ENCODE results near the gene IFT74.
A peak's percentile ranks its signal among the peaks of the same experiment; 100 is the strongest.

Gene IFT74

DNA sequence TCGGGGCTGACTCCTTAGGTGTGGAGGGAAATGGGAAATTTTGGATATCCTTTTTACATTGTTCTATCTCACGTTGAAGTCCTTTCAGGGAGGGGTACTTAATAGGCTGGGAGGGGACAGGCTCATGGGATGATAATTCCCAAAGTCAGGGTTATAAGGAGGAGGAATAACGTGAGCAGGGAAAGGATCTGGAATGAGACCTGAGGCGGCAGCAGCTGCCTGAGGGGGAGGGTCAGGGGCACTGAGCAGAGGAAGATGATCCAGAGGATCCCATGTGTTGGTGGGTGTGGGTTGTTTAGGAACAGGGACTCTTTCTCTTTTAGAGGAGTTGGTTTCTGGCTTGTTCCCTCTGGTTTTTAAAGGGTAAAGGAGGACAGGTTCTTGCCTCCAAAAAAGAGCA is 18.7 kb downstream of the IFT74 start:
- no peak for DNase-seq (ENCODE audit: low read depth)

DNA sequence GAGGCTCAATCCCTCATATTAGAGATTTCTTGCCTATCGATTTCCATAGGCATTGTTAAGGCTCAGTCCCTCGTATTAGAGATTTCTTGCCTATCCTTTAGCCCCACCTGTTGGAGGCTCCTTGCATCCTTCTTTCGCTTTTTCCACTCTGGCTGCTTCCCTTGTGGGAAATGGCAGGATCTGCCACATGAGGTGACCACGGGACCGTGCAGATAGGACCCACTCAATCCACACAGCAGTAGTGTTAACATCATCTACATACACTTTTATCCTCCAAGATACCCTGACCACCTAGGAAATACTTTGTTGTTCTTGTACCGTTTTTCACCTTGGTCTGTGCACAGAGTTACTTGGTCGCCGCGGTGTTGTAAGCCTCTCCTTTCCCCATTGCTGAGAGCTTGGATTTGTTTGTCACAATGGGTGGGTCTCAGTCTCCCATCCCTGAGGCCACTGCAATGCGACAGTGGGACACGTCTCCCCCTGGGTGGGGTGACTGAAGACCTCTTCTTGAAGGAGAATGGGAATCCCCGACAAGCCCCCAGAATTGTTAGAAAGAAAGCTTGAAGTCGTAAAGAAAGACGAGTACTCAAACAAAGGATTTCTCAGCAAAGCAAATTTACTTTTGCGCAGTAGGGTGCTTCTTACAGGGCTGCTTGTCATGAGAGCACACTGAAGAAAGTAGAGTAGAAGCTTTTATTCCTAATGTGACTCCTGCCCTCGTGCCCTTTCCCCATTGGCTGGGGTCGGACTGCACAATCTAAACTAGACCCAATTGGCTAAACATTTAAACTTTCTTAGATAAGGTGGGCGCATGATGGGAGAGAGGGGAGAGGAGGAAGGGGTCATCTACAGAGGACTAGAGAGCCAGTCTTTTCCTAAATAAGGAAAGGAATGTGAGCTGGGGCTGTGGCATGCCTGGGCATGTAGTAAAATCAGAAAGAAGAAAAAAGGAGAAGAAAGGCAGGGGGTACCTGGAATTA is 19.8 kb downstream of the IFT74 start:
- no peak for DNase-seq (ENCODE audit: low read depth)

- DNase-seq (ENCODE audit: low read depth): no peak
Measured at GRCh38 chr9:26983340-26983739, 27.1 kb downstream of the IFT74 start.

GRCh38 chr9:26995810-26996209 is 39.6 kb downstream of the IFT74 start:
- DNase-seq (ENCODE audit: low read depth): no peak

DNA sequence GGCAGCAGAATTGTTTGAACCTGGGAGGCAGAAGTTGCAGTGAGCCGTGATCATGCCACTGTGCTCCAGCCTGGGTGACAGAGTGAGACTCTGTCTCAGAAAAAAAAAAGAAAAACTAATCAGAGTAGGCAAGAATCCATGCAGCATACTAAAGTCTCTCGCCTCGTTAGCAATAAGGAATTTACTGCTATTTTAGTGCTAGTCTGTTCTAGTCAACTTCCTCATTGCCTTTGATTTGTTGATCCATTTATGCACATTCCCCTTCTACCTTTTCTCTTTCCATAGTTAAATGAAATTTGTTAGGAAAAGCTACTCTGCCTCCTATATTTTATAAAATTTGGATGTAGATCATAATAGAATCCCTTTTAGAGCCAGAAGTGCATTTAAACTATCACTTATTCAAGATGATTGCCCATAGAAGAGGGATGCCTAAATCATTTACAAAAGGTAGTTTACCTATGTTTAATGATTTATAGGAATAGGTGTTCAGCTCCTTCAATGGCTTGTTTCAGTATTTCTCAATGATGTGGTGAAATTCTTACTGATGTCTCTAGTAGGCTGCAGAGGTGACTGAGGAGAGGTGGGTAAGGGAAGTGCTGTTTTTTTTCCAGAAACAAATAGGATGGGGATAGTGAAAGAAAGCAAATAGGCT is 47.3 kb downstream of the IFT74 start:
- no peak for DNase-seq (ENCODE audit: low read depth)

GRCh38 chr9:27005491-27005890 is 49.3 kb downstream of the IFT74 start, which contains the start of gene LRRC19:
TSS of gene LRRC19 (minus strand) at chr9:27005672. CDS start at chr9:26999694, 5,978 bp downstream.
- no peak for DNase-seq (ENCODE audit: low read depth)

GRCh38 chr9:27019589-27019988 is 63.4 kb downstream of the IFT74 start:
- DNase-seq (ENCODE audit: low read depth): no peak

GRCh38 chr9:27022920-27023319 is 66.7 kb downstream of the IFT74 start:
- DNase-seq (ENCODE audit: low read depth): no peak

DNA sequence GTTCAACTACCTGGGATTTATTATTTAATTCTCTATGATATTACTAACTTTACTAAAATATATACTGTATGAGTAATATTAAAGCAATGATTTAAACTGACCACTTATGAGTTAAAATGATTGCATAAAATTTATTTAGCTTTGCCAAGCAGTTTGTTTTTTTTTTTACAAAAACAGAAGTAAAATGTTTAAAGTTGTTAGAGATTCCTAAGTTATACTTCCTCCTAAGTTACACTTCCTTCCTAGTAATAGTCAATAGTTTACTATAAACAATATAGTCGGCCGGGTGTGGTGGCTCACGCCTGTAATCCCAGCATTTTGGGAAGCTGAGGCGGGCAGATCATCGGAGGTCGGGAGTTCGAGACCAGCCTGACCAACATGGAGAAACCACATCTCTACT is 73.0 kb downstream of the IFT74 start:
- no peak for DNase-seq (ENCODE audit: low read depth)

GRCh38 chr9:27033815-27034403 is 77.7 kb downstream of the IFT74 start:
- DNase-seq (ENCODE audit: low read depth): peak; percentile 30

- DNase-seq (ENCODE audit: low read depth): no peak
Measured at GRCh38 chr9:27037499-27037898, 81.3 kb downstream of the IFT74 start.

DNA sequence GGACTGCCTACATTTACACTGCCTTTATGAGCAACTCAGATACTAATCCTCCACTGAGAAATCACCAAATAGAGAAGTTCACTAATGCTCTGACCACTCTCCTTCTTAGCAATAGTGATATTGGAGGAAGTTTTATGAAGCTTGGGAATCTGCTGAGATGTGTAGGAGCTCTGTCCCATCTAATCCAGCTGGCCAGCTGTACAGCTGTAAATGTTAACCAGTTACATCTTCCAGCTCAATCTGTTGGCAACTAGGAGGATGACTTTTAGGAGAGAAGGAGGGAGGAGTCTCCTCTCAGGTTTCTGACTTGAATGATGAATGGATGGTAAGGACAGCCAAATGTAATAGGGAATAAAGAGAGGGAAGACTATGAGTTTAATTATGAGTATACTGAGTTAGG is 85.5 kb downstream of the IFT74 start:
- no peak for DNase-seq (ENCODE audit: low read depth)

DNA sequence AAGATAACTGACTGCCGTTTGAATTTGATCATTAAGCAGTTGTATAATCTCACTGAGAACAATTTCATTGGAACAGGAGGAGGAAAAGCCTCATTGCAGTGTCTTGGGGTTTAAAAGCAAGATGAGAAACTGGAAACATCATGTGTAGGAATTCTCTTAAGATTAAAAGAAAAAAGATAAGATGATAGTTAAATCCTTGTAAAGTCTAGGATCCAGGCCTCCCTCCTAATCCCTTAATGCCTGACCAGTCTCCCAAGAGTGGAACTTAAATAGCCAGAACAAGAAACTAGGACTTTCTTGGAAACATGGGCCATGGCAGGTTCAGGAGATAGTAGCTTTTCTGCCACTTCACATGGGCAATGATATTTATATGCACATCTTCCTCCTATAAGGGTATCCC is 86.3 kb downstream of the IFT74 start:
- no peak for DNase-seq (ENCODE audit: low read depth)

DNA sequence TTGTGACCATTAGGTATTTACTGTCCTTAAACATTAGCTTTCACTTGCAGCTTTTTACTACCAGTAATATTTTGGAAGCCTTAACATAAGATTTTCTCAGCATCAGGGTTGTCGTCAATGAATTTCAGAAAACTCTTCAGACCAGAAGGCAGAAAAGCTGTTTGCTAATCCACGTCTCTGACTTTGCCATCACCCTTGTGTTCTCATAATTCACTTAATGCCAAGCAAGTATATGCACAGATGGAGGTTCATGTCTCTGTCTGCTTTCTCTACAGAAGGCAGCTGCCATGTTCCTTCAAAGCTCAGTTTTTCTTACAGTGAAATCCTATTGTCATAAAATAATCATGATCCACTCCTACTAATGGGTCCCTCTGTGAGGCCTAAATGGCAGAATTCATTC is 87.0 kb downstream of the IFT74 start:
- DNase-seq (ENCODE audit: low read depth): no peak

- DNase-seq (ENCODE audit: low read depth): no peak
Measured at GRCh38 chr9:27047136-27047535, 90.9 kb downstream of the IFT74 start.

DNA sequence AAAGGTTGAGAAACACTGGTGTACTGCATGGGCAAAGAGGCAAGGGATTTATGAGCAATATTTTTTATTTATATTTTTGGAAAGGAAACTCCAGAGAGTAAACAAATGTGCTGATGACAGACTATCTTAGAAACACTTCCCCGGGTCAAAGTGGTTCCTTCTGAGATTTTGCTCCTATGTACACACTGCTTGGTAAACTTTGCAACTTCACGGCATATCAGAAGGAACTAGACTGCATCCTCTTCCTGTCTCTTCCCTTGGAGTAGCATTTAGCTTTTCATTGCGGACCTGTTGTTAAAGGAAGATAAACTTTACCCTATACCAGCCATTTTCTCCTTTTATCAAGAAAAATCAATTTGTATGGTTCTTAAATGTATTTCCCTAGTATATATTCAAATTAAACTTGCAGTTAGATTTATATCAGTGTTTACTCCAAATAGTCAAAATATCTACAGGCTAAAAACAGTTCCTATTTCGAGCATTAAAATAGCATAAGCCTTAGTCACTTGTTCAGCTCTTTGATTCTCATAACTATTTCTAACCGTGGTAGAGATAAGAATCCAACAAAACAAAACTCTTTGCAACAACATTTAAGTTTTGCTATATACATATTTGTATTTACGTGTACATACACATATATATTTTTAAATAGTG is 97.3 kb downstream of the IFT74 start:
- no peak for DNase-seq (ENCODE audit: low read depth)

GRCh38 chr9:27054125-27054524 is 97.9 kb downstream of the IFT74 start:
- DNase-seq (ENCODE audit: low read depth): no peak

DNA sequence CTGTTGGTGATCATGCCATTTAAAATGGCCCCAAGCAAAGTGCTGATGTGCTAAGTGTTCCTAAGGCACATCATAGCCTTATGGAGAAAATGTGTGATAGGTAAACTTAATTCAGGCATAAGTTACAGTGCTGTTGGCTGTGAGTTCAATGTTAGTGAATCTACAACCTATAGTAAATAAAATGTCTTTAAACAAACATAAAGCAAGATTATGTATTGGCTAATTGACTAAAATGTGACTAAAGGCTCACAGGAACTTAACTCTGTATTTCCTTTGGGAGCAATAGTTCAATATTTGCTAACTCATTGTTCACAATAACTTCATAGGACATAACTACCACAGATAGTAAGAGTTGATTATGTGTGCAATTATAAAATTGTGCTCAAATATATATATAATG is 98.6 kb downstream of the IFT74 start:
- no peak for DNase-seq (ENCODE audit: low read depth)

DNA sequence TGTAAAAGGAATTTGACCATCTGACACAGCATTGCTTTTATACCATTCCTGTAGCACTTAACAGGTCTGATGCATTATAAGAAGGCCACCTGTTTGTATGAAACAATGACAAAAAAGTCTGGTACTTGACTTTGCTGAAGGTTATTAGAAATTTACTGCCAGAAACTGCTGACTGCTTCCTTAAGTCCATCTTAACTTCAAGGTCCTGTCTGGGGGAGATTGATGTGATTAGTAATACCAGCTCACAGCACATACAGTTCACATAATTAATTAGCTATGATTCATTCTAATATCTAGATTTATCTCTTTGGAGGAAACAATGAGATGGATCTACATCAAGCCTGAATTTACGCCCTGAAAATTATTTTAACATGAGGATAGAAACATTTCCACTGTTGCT is 103.2 kb downstream of the IFT74 start:
- no peak for DNase-seq (ENCODE audit: low read depth)

DNA sequence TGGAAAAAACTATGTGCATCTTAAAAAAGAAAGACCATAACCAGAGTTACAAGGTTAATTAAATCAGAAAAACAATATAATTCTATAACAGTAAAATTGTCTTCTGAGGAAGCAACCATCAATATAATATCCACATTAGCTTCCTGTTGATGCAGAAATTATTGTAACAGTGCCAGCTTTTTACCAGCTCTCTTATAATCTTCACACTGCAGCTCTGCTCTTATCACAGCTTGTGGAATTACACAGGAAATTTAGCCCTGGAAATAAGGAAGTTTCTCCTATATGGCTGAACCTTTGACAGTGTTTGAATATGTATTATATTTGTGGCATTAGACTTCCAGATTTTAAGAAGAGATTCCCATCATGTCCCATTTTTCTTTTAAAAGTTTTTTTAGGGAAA is 103.7 kb downstream of the IFT74 start:
- DNase-seq (ENCODE audit: low read depth): no peak

DNA sequence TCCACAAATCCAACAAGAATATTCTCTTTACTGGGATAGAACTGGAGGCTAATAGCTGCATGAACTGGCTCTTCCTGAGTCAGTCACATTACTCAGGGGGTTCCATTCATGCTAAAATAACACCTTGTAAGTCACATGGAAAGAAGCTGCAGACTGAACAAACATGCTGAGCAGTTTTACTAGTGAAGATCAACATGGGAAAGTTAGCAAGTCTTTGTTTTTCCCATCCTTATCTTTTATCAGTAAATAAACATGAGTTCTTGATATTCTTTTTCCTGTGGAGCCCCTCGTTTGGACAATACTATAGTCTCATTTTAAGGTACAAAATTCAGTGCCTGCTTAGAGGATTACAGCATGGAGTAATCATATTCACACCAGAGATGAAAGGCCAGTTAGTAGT is 109.1 kb downstream of the IFT74 start:
- no peak for DNase-seq (ENCODE audit: low read depth)
